ENCODE data around the gene MAGI3. TPM values are rescaled to one million over a fixed set of nuclear protein-coding genes. Genes with fewer than 3 reads are reported as not detected.

Gene MAGI3
- total RNA-seq, 1 donor from 2014 or later: 7.0 TPM

GRCh38 chr1:113531321-113531720 lies 141.0 kb downstream of the MAGI3 start:
- H3K4me3 Mint-ChIP-seq (ENCODE audit: unreplicated experiment): no peak overlapping the region
- no peaks in the 10 kb centered on the region for H3K27me3 Mint-ChIP-seq (ENCODE audit: unreplicated experiment)
- peaks cover 7% of the 10 kb centered on the region for H3K9me3 Mint-ChIP-seq (ENCODE audit: unreplicated experiment)
- no peak for DNase-seq (ENCODE audit: extremely low spot score, unreplicated experiment)
- H3K36me3 Mint-ChIP-seq (ENCODE audit: unreplicated experiment): peaks cover 4% of the 10 kb centered on the region
- no peak overlapping the region for H3K27ac Mint-ChIP-seq (ENCODE audit: unreplicated experiment)
- H3K4me1 Mint-ChIP-seq (ENCODE audit: unreplicated experiment): peaks cover 29% of the 10 kb centered on the region
- TF ChIP-seq CTCF (IDR thresholded peaks at IDR 0.05): no peak

- no peak overlapping the region for H3K4me3 Mint-ChIP-seq (ENCODE audit: unreplicated experiment)
- DNase-seq (ENCODE audit: extremely low spot score, unreplicated experiment): no peak
- H3K27me3 Mint-ChIP-seq (ENCODE audit: unreplicated experiment): no peaks in the 10 kb centered on the region
- TF ChIP-seq CTCF (IDR thresholded peaks at IDR 0.05): no peak
- peaks cover 34% of the 10 kb centered on the region for H3K4me1 Mint-ChIP-seq (ENCODE audit: unreplicated experiment)
- no peak overlapping the region for H3K27ac Mint-ChIP-seq (ENCODE audit: unreplicated experiment)
- peaks cover 4% of the 10 kb centered on the region for H3K9me3 Mint-ChIP-seq (ENCODE audit: unreplicated experiment)
- H3K36me3 Mint-ChIP-seq (ENCODE audit: unreplicated experiment): peaks cover under 1% of the 10 kb centered on the region
These were observed 142.7 kb downstream of the MAGI3 start for GRCh38 chr1:113533061-113533460.

GRCh38 chr1:113534130-113534817 lies 144.0 kb downstream of the MAGI3 start:
- no peaks in the 10 kb centered on the region for H3K27me3 Mint-ChIP-seq (ENCODE audit: unreplicated experiment)
- H3K27ac Mint-ChIP-seq (ENCODE audit: unreplicated experiment): no peak overlapping the region
- no peak overlapping the region for H3K4me3 Mint-ChIP-seq (ENCODE audit: unreplicated experiment)
- no peaks in the 10 kb centered on the region for H3K36me3 Mint-ChIP-seq (ENCODE audit: unreplicated experiment)
- no peak for TF ChIP-seq CTCF (IDR thresholded peaks at IDR 0.05)
- no peaks in the 10 kb centered on the region for H3K9me3 Mint-ChIP-seq (ENCODE audit: unreplicated experiment)
- peaks cover 42% of the 10 kb centered on the region for H3K4me1 Mint-ChIP-seq (ENCODE audit: unreplicated experiment)
- no peak for DNase-seq (ENCODE audit: extremely low spot score, unreplicated experiment)

- no peaks in the 10 kb centered on the region for H3K27me3 Mint-ChIP-seq (ENCODE audit: unreplicated experiment)
- H3K4me1 Mint-ChIP-seq (ENCODE audit: unreplicated experiment): peaks cover 41% of the 10 kb centered on the region
- no peak overlapping the region for H3K4me3 Mint-ChIP-seq (ENCODE audit: unreplicated experiment)
- DNase-seq (ENCODE audit: extremely low spot score, unreplicated experiment): no peak
- TF ChIP-seq CTCF (IDR thresholded peaks at IDR 0.05): no peak
- no peak overlapping the region for H3K27ac Mint-ChIP-seq (ENCODE audit: unreplicated experiment)
- no peaks in the 10 kb centered on the region for H3K9me3 Mint-ChIP-seq (ENCODE audit: unreplicated experiment)
- H3K36me3 Mint-ChIP-seq (ENCODE audit: unreplicated experiment): no peaks in the 10 kb centered on the region
These were observed 144.6 kb downstream of the MAGI3 start for GRCh38 chr1:113534875-113535274.

DNA sequence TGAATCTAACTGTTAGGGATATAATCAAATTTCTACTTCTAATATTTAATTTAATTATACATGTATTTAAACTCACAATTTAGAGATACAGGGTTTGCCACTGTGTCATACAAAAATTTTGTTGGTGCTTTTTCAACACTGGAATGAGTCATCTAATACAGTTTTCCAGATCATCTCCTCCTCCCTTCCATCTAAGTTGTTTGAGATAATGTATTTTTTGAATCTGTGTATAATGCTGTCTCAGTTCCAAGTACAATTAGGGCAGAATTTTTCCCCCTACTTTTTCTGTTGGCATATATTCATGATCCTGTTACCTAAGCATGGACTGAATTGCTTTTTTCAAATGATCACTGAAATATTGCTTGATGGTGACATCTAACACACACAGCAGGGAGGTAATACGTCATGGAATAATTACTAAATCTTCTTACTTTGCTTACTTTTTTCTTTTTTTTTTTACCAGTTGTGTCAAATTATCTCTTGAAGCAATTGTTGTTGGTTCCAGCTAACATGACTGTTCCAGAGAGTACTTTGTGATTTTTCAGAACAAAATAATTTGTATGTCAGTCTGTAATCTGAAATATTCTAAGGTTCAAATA lies 146.0 kb downstream of the MAGI3 start:
- DNase-seq (ENCODE audit: extremely low spot score, unreplicated experiment): no peak
- H3K27ac Mint-ChIP-seq (ENCODE audit: unreplicated experiment): no peak overlapping the region
- no peak for TF ChIP-seq CTCF (IDR thresholded peaks at IDR 0.05)
- H3K4me3 Mint-ChIP-seq (ENCODE audit: unreplicated experiment): no peak overlapping the region
- no peaks in the 10 kb centered on the region for H3K9me3 Mint-ChIP-seq (ENCODE audit: unreplicated experiment)
- no peaks in the 10 kb centered on the region for H3K36me3 Mint-ChIP-seq (ENCODE audit: unreplicated experiment)
- peaks cover 41% of the 10 kb centered on the region for H3K4me1 Mint-ChIP-seq (ENCODE audit: unreplicated experiment)
- no peaks in the 10 kb centered on the region for H3K27me3 Mint-ChIP-seq (ENCODE audit: unreplicated experiment)
